HEK293 (cell line): ENCODE measurements around the gene KRTAP11-1.

Experiments
- CTCF ChIA-PET: fragments of 350-600 bp; formaldehyde crosslinking; extraction: SDS; loops from one replicate; lab custom pipeline; 2021; ENCODE audit warnings: antibody characterized with exemption; lab: Yijun Ruan, JAX
- POLR2A ChIA-PET: fragments of 300-600 bp; formaldehyde crosslinking; extraction: SDS; loops from one replicate; lab custom pipeline; 2020; ENCODE audit warnings: antibody characterized with exemption, inconsistent platforms; lab: Yijun Ruan, JAX
- H3K27ac ChIP-seq: fragments of 200-500 bp; sonication (Bioruptor generic); 2 replicates; pipeline ENCODE4 v1.5.1; 2014; ENCODE audit warnings: low read depth, low read length, control low read depth, inconsistent platforms; ENCODE audit errors: extremely low read depth
- H3K36me3 ChIP-seq, 2 experiments: fragments of 200-500 bp in 1 of 2; sonication (Bioruptor generic) in 1 of 2; 1 replicate in 1 of 2; 2 replicates in 1 of 2; pipeline ENCODE4 v1.5.1; 2014 to 2017; ENCODE audit warnings: inconsistent platforms in 2 of 2, low read length in 2 of 2; ENCODE audit not compliant: control insufficient read depth in 2 of 2, insufficient read depth in 1 of 2
- H3K4me1 ChIP-seq: fragments of 200-500 bp; sonication (Bioruptor generic); 2 replicates; pipeline ENCODE4 v1.5.1; 2014; ENCODE audit warnings: mild to moderate bottlenecking, low read length, inconsistent platforms; ENCODE audit not compliant: control insufficient read depth, insufficient read depth
- H3K4me3 ChIP-seq: 2 replicates; pipeline ENCODE4 v1.5.1; 2011; ENCODE audit warnings: low read depth, mild to moderate bottlenecking, control low read depth, low read length, moderate library complexity
- H3K9me3 ChIP-seq: fragments of 200-500 bp; sonication (Bioruptor generic); 2 replicates; pipeline ENCODE4 v1.5.1; 2014; ENCODE audit warnings: low read depth, low read length, inconsistent platforms; ENCODE audit not compliant: control insufficient read depth, insufficient read depth
- CTCF ChIP-seq: fragments of 450-650 bp; formaldehyde crosslinking; IDR thresholded peaks from 2 replicates; pipeline ENCODE4 v1.5.1; 2016; ENCODE audit warnings: missing biosample characterization, missing genetic modification characterization
- KLF17 ChIP-seq: fragments of 450-650 bp; formaldehyde crosslinking; IDR thresholded peaks from 2 replicates; pipeline ENCODE4 v1.5.1; 2016; ENCODE audit warnings: missing biosample characterization, missing genetic modification characterization
- MYNN ChIP-seq: fragments of 450-650 bp; formaldehyde crosslinking; IDR thresholded peaks from 2 replicates; pipeline ENCODE4 v1.5.1; 2016; ENCODE audit warnings: missing biosample characterization, missing genetic modification characterization, borderline replicate concordance
- OVOL3 ChIP-seq: fragments of 450-650 bp; formaldehyde crosslinking; IDR thresholded peaks from 2 replicates; pipeline ENCODE4 v1.5.1; 2016; ENCODE audit warnings: missing biosample characterization, missing genetic modification characterization
- PATZ1 ChIP-seq: fragments of 450-650 bp; formaldehyde crosslinking; IDR thresholded peaks from 2 replicates; pipeline ENCODE4 v1.5.1; 2016; ENCODE audit warnings: missing biosample characterization, missing genetic modification characterization
- SCRT2 ChIP-seq: fragments of 450-650 bp; formaldehyde crosslinking; IDR thresholded peaks from 2 replicates; pipeline ENCODE4 v1.5.1; 2016; ENCODE audit warnings: missing biosample characterization, missing genetic modification characterization
- ZBTB48 ChIP-seq: fragments of 450-650 bp; formaldehyde crosslinking; IDR thresholded peaks from 2 replicates; pipeline ENCODE4 v1.5.1; 2016; ENCODE audit warnings: missing biosample characterization, missing genetic modification characterization
- ZFP3 ChIP-seq: fragments of 450-650 bp; formaldehyde crosslinking; IDR thresholded peaks from 2 replicates; pipeline ENCODE4 v1.5.1; 2016; ENCODE audit warnings: low read depth, missing biosample characterization, missing genetic modification characterization
- ZNF221 ChIP-seq: fragments of 450-650 bp; formaldehyde crosslinking; IDR thresholded peaks from 2 replicates; pipeline ENCODE4 v1.5.1; 2017; ENCODE audit warnings: missing biosample characterization, missing genetic modification characterization, borderline replicate concordance
- ZNF274 ChIP-seq, 2 experiments: fragments of 200-500 bp in 1 of 2; fragments of 450-650 bp in 1 of 2; sonication (Bioruptor generic) in 1 of 2; formaldehyde crosslinking in 1 of 2; IDR thresholded peaks; 2 replicates each; pipeline versions ENCODE4 v1.5.1 to v1.6.1; 2014 to 2016; ENCODE audit warnings: borderline replicate concordance in 1 of 2, inconsistent platforms in 1 of 2, low read length in 1 of 2, missing biosample characterization in 1 of 2, missing genetic modification characterization in 1 of 2
- ZNF366 ChIP-seq: fragments of 450-650 bp; formaldehyde crosslinking; conservative IDR thresholded peaks from 2 replicates; pipeline ENCODE4 v1.5.1; 2016; ENCODE audit warnings: missing biosample characterization, missing genetic modification characterization
- ZNF426 ChIP-seq: fragments of 450-650 bp; formaldehyde crosslinking; IDR thresholded peaks from 2 replicates; pipeline ENCODE4 v1.5.1; 2017; ENCODE audit warnings: missing biosample characterization, missing genetic modification characterization, mild to moderate bottlenecking, inconsistent platforms, moderate library complexity
- ZNF521 ChIP-seq: fragments of 450-650 bp; formaldehyde crosslinking; IDR thresholded peaks from 2 replicates; pipeline ENCODE4 v1.5.1; 2017; ENCODE audit warnings: missing biosample characterization, mild to moderate bottlenecking, missing genetic modification characterization
- ZNF558 ChIP-seq: fragments of 450-650 bp; formaldehyde crosslinking; IDR thresholded peaks from 2 replicates; pipeline ENCODE4 v1.5.1; 2016; ENCODE audit warnings: missing biosample characterization, missing genetic modification characterization
- ZNF624 ChIP-seq: fragments of 450-650 bp; formaldehyde crosslinking; IDR thresholded peaks from 2 replicates; pipeline ENCODE4 v1.5.1; 2017; ENCODE audit warnings: missing biosample characterization, missing genetic modification characterization
- ZNF707 ChIP-seq: fragments of 450-650 bp; formaldehyde crosslinking; IDR thresholded peaks from 2 replicates; pipeline ENCODE4 v1.5.1; 2016; ENCODE audit warnings: missing biosample characterization, missing genetic modification characterization
- ZNF777 ChIP-seq: fragments of 450-650 bp; formaldehyde crosslinking; IDR thresholded peaks from 2 replicates; pipeline ENCODE4 v1.5.1; 2017; ENCODE audit warnings: missing biosample characterization, missing genetic modification characterization, borderline replicate concordance
- TF ChIP-seq, protein P1 (sequence below): fragments of 450-650 bp; formaldehyde crosslinking; IDR thresholded peaks from 2 replicates; pipeline ENCODE4 v1.5.1; 2016; ENCODE audit warnings: missing biosample characterization, missing genetic modification characterization
- TF ChIP-seq, protein P2 (sequence below): fragments of 450-650 bp; formaldehyde crosslinking; IDR thresholded peaks from 2 replicates; pipeline ENCODE4 v1.5.1; 2016; ENCODE audit warnings: missing biosample characterization, missing genetic modification characterization
- TF ChIP-seq, protein P3 (sequence below): fragments of 450-650 bp; formaldehyde crosslinking; optimal IDR thresholded peaks from 2 replicates; pipeline ENCODE3; 2016; ENCODE audit warnings: missing biosample characterization, mild to moderate bottlenecking, missing genetic modification characterization

KRTAP11-1 gene

DNA sequence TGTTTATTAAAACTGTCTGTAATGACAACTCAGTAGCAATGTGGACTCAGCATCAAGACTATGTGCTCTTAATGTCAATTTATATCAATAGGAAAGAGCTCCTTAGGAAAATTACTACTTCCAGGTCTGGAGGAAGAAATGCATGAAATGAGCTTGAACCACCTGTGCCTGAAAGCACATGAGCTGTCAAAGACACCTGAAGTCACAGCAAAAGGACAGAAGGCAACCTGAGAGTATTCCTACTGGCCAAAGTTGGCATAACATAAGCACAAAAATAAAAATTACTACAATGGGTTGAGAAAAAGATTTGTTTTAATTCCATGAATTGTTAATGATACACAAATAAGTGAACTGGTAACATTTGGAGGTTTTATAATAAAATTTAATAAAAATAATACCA lies 38.4 kb downstream of the KRTAP11-1 start:
- Histone ChIP-seq H3K4me3 (no peak overlapping the region), H3K27ac (no peak overlapping the region), H3K9me3 (no peaks in the 10 kb centered on the region), H3K36me3 (no peaks in the 10 kb centered on the region), H3K4me1 (no peaks in the 10 kb centered on the region)
- ChIA-PET POLR2A (no interaction called here), CTCF (interaction anchor here (0.5 to 1.0 kb wide), 4 partner anchors 9 to 169 kb away, joined by 3 to 6 read pairs (median 4); no protein-coding TSS in a partner anchor)
- TF ChIP-seq ZNF221 (tag by site-specific recombination): no peak
- TF ChIP-seq ZNF426: no peak
- no peak for TF ChIP-seq ZNF624 (tag by site-specific recombination)

DNA sequence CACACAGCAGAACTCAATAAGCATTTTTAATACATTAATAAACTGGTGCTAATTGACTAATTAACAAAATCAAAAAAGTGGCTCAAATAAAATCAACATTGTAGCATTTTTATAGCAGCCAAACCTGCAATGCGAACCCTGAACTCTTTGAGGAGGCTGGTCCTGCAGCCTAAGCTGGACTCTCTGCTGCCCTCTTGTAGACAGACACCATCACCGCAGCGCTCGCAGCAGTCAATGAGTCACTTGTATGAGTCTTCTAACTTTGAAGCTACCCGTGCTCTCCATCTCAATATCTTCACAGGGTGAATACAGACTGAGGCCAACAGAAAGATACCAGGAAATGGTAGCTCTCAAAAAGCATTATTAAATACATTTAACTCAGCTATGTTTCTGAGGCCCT lies 42.1 kb downstream of the KRTAP11-1 start:
- H3K9me3 ChIP-seq: no peaks in the 10 kb centered on the region
- no peaks in the 10 kb centered on the region for H3K36me3 ChIP-seq
- H3K4me3 ChIP-seq: no peak overlapping the region
- no peak overlapping the region for H3K27ac ChIP-seq
- no peaks in the 10 kb centered on the region for H3K4me1 ChIP-seq
- POLR2A ChIA-PET: no interaction called here
- CTCF ChIA-PET: interaction anchor here (0.6 to 2.4 kb wide), 25 partner anchors 8 to 763 kb away, joined by 3 to 9 read pairs (median 4); partner anchors contain the start of gene KRTAP7-1
- no peak for TF ChIP-seq KLF17 (tag by site-specific recombination)
- TF ChIP-seq, protein P1, sequence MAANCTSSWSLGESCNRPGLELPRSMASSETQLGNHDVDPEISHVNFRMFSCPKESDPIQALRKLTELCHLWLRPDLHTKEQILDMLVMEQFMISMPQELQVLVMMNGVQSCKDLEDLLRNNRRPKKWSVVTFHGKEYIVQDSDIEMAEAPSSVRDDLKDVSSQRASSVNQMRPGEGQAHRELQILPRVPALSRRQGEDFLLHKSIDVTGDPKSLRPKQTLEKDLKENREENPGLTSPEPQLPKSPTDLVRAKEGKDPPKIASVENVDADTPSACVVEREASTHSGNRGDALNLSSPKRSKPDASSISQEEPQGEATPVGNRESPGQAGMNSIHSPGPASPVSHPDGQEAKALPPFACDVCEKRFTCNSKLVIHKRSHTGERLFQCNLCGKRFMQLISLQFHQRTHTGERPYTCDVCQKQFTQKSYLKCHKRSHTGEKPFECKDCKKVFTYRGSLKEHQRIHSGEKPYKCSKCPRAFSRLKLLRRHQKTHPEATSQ: no peak
- TF ChIP-seq MYNN: no peak
- TF ChIP-seq SCRT2 (tag by site-specific recombination): peak; percentile 58
- no peak for TF ChIP-seq ZFP3 (tag by site-specific recombination)
- TF ChIP-seq CTCF (tag by site-specific recombination): no peak; the same call in 1 of the 2 replicates
- TF ChIP-seq ZNF777 (tag by site-specific recombination): no peak

- Histone ChIP-seq H3K4me3 (no peak overlapping the region), H3K9me3 (no peaks in the 10 kb centered on the region), H3K4me1 (no peaks in the 10 kb centered on the region), H3K36me3 (no peaks in the 10 kb centered on the region), H3K27ac (no peak overlapping the region)
- POLR2A ChIA-PET: no interaction called here
- CTCF ChIA-PET: interaction anchor here (1.4 to 2.4 kb wide), 4 partner anchors 9 to 333 kb away, joined by 6 to 9 read pairs (median 8); partner anchors contain the start of gene KRTAP7-1
- no peak for TF ChIP-seq ZNF558 (tag by site-specific recombination)
- TF ChIP-seq ZNF521 (tag by site-specific recombination): no peak
- TF ChIP-seq, protein P2, sequence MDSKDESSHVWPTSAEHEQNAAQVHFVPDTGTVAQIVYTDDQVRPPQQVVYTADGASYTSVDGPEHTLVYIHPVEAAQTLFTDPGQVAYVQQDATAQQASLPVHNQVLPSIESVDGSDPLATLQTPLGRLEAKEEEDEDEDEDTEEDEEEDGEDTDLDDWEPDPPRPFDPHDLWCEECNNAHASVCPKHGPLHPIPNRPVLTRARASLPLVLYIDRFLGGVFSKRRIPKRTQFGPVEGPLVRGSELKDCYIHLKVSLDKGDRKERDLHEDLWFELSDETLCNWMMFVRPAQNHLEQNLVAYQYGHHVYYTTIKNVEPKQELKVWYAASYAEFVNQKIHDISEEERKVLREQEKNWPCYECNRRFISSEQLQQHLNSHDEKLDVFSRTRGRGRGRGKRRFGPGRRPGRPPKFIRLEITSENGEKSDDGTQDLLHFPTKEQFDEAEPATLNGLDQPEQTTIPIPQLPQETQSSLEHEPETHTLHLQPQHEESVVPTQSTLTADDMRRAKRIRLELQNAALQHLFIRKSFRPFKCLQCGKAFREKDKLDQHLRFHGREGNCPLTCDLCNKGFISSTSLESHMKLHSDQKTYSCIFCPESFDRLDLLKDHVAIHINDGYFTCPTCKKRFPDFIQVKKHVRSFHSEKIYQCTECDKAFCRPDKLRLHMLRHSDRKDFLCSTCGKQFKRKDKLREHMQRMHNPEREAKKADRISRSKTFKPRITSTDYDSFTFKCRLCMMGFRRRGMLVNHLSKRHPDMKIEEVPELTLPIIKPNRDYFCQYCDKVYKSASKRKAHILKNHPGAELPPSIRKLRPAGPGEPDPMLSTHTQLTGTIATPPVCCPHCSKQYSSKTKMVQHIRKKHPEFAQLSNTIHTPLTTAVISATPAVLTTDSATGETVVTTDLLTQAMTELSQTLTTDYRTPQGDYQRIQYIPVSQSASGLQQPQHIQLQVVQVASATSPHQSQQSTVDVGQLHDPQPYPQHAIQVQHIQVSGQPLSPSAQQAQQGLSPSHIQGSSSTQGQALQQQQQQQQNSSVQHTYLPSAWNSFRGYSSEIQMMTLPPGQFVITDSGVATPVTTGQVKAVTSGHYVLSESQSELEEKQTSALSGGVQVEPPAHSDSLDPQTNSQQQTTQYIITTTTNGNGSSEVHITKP (tag by site-specific recombination): no peak
- TF ChIP-seq ZNF366 (tag by site-specific recombination): no peak
- no peak for TF ChIP-seq ZNF274 (IDR thresholded peaks at IDR 0.05; ENCODE audit: low read length)
- TF ChIP-seq ZNF274 (tag by site-specific recombination; IDR thresholded peaks at IDR 0.05; ENCODE audit: borderline replicate concordance): no peak
- no peak for TF ChIP-seq OVOL3 (tag by site-specific recombination)
- no peak for TF ChIP-seq PATZ1 (tag by site-specific recombination)
- no peak for TF ChIP-seq ZNF707
- TF ChIP-seq, protein P3, sequence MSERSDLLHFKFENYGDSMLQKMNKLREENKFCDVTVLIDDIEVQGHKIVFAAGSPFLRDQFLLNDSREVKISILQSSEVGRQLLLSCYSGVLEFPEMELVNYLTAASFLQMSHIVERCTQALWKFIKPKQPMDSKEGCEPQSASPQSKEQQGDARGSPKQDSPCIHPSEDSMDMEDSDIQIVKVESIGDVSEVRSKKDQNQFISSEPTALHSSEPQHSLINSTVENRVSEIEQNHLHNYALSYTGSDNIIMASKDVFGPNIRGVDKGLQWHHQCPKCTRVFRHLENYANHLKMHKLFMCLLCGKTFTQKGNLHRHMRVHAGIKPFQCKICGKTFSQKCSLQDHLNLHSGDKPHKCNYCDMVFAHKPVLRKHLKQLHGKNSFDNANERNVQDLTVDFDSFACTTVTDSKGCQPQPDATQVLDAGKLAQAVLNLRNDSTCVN: no peak
- no peak for TF ChIP-seq ZBTB48 (tag by site-specific recombination)
Observed at GRCh38 chr21:30838536-30838935, 42.8 kb downstream of the KRTAP11-1 start.
